GM12801 (cell line): Measurements from ENCODE around the gene SNCB.

Source experiments
- CTCF ChIP-seq: IDR thresholded peaks from one replicate; pipeline ENCODE4 v1.5.1; 2011; ENCODE audit warnings: control low read depth; ENCODE audit not compliant: insufficient read length; ENCODE audit errors: extremely low read depth

Gene SNCB

GRCh38 chr5:176652136-176652535 lies 21.8 kb upstream of the SNCB start:
- no peak for TF ChIP-seq CTCF

GRCh38 chr5:176651472-176651980 lies 21.2 kb upstream of the SNCB start:
- no peak for TF ChIP-seq CTCF

GRCh38 chr5:176650354-176650884 lies 20.1 kb upstream of the SNCB start:
- no peak for TF ChIP-seq CTCF

- TF ChIP-seq CTCF, result no peak
Observed at GRCh38 chr5:176648474-176649194, 18.3 kb upstream of the SNCB start.

- no peak for TF ChIP-seq CTCF
Observed at GRCh38 chr5:176647843-176648473, 17.6 kb upstream of the SNCB start.

- no peak for TF ChIP-seq CTCF
Observed at GRCh38 chr5:176647030-176647842, 16.9 kb upstream of the SNCB start, which contains the start of gene TSPAN17. Gene TSPAN17 (plus strand): TSS chr5:176647484. CDS start chr5:176647616, 132 bp downstream.

- TF ChIP-seq CTCF, result no peak
Observed at GRCh38 chr5:176646707-176647029, 16.3 kb upstream of the SNCB start.
